H1 (cell line): ENCODE measurements around the gene SLC11A1. TPM values are rescaled to one million over a fixed set of nuclear protein-coding genes. Genes with fewer than 3 reads are reported as not detected.

ENCODE experiments used
- CTCF ChIA-PET: fragments of 300-600 bp; sonication (Branson Sonifier 250); formaldehyde crosslinking; loops from one replicate; lab custom pipeline; 2021; ENCODE audit not compliant: partially characterized antibody; lab: Charles Lee
- POLR2A ChIA-PET: fragments of 300-600 bp; sonication (Branson Sonifier 250); formaldehyde crosslinking; loops from one replicate; lab custom pipeline; 2021; ENCODE audit warnings: inconsistent platforms; ENCODE audit not compliant: partially characterized antibody; lab: Charles Lee
- DNase-seq, 2 experiments: peaks; one replicate each; pipeline versions ENCODE4 v3.0.0 to v3.0.0-alpha.2; 2010 to 2022; ENCODE audit warnings: low spot score in 2 of 2, low read depth in 1 of 2, mixed read lengths in 1 of 2
- FAIRE-seq: peaks from 2 replicates; lab custom pipeline; 2011; peaks lifted over from hg19 to GRCh38; lab: Jason Lieb, UNC
- H2AFZ ChIP-seq: 2 replicates; pipeline ENCODE4 v1.8.1; 2012; ENCODE audit warnings: low read length, inconsistent platforms
- H2AK5ac ChIP-seq: 2 replicates; pipeline ENCODE4 v1.6.1; 2013; ENCODE audit warnings: low read depth, low read length
- H2BK120ac ChIP-seq: replicated peaks from 2 replicates; pipeline ENCODE3; 2013; ENCODE audit warnings: low read depth, low read length, inconsistent platforms
- H2BK12ac ChIP-seq: 2 replicates; pipeline ENCODE4 v1.6.1; 2013; ENCODE audit warnings: low read depth, low read length
- H2BK15ac ChIP-seq: 2 replicates; pipeline ENCODE4 v1.6.1; 2013; ENCODE audit warnings: low read length
- H2BK20ac ChIP-seq: 2 replicates; pipeline ENCODE4 v1.6.1; 2013; ENCODE audit warnings: low read length
- H2BK5ac ChIP-seq: 2 replicates; pipeline ENCODE4 v1.6.1; 2013; ENCODE audit warnings: low read depth, low read length
- H3K14ac ChIP-seq: 2 replicates; pipeline ENCODE4 v1.6.1; 2013; ENCODE audit warnings: inconsistent platforms; ENCODE audit not compliant: insufficient read length
- H3K18ac ChIP-seq: 2 replicates; pipeline ENCODE4 v1.6.1; 2013; ENCODE audit warnings: low read length; ENCODE audit errors: extremely low read depth
- H3K23ac ChIP-seq: 2 replicates; pipeline ENCODE4 v1.6.1; 2013; ENCODE audit warnings: inconsistent platforms; ENCODE audit not compliant: insufficient read length
- H3K23me2 ChIP-seq: 2 replicates; pipeline ENCODE4 v1.6.1; 2013; ENCODE audit warnings: low read depth, low read length
- H3K27ac ChIP-seq: 2 replicates; pipeline ENCODE4 v1.6.1; 2011; ENCODE audit warnings: low read depth, low read length, inconsistent platforms
- H3K27me3 ChIP-seq, 4 experiments: replicated peaks in 1 of 4; 1 replicate in 1 of 4; 2 replicates in 3 of 4; pipeline versions ENCODE4 v1.6.1 to v1.8.1; 2011 to 2013; ENCODE audit warnings: low read length in 3 of 4, mild to moderate bottlenecking in 3 of 4, inconsistent platforms in 2 of 4, mixed read lengths in 2 of 4, moderate library complexity in 1 of 4; ENCODE audit not compliant: control insufficient read depth in 3 of 4, insufficient read depth in 3 of 4; ENCODE audit errors: extremely low read depth in 1 of 4
- H3K36me3 ChIP-seq, 4 experiments: 2 replicates each; pipeline versions ENCODE4 v1.6.1 to v1.8.1; 2011 to 2013; ENCODE audit warnings: mild to moderate bottlenecking in 4 of 4, low read length in 3 of 4, moderate library complexity in 2 of 4, control low read depth in 1 of 4, inconsistent platforms in 1 of 4; ENCODE audit not compliant: insufficient read depth in 4 of 4, control insufficient read depth in 2 of 4
- H3K4ac ChIP-seq: replicated peaks from 2 replicates; pipeline ENCODE3; 2013; ENCODE audit warnings: low read length, low read depth, mixed read lengths, inconsistent platforms; ENCODE audit not compliant: insufficient read length
- H3K4me1 ChIP-seq, 4 experiments: replicated peaks in 1 of 4; 1 replicate in 1 of 4; 2 replicates in 3 of 4; pipeline versions ENCODE4 v1.6.1 to v1.8.1; 2011 to 2013; ENCODE audit warnings: low read length in 3 of 4, inconsistent platforms in 2 of 4, mixed read lengths in 1 of 4; ENCODE audit not compliant: insufficient read depth in 4 of 4, control insufficient read depth in 3 of 4
- H3K4me2 ChIP-seq, 2 experiments: 2 replicates each; pipeline versions ENCODE4 v1.6.1 to v1.8.1; 2011 to 2013; ENCODE audit warnings: low read depth in 2 of 2, low read length in 2 of 2, control low read depth in 1 of 2, inconsistent platforms in 1 of 2, mild to moderate bottlenecking in 1 of 2; ENCODE audit not compliant: insufficient read depth in 1 of 2
- H3K4me3 ChIP-seq, 4 experiments: fragments of 200-600, 300-600 bp in 1 of 4; sonication (generic), shearing (Covaris generic), sonication (Bioruptor Twin) in 1 of 4; 2 replicates each; pipeline versions ENCODE4 v1.5.1 to v1.8.1; 2011 to 2016; ENCODE audit warnings: low read length in 4 of 4, low read depth in 3 of 4, control low read depth in 2 of 4, inconsistent platforms in 2 of 4, mild to moderate bottlenecking in 2 of 4, mixed read lengths in 1 of 4, moderate library complexity in 1 of 4; ENCODE audit not compliant: insufficient read depth in 2 of 4; ENCODE audit errors: extremely low read depth in 1 of 4
- H3K56ac ChIP-seq: replicated peaks from 2 replicates; pipeline ENCODE3; 2013; ENCODE audit warnings: low read depth, mild to moderate bottlenecking, mixed read lengths, low read length, inconsistent platforms; ENCODE audit not compliant: insufficient read length
- H3K79me1 ChIP-seq: 2 replicates; pipeline ENCODE4 v1.6.1; 2013; ENCODE audit warnings: low read depth, low read length, control low read depth
- H3K79me2 ChIP-seq, 2 experiments: 2 replicates each; pipeline versions ENCODE4 v1.6.1 to v1.8.1; 2012 to 2013; ENCODE audit warnings: low read length in 2 of 2, mild to moderate bottlenecking in 2 of 2, inconsistent platforms in 1 of 2; ENCODE audit not compliant: insufficient read depth in 2 of 2, control insufficient read depth in 1 of 2
- H3K9ac ChIP-seq, 4 experiments: replicated peaks in 1 of 4; 1 replicate in 1 of 4; 2 replicates in 3 of 4; pipeline versions ENCODE4 v1.6.1 to v1.8.1; 2011 to 2013; ENCODE audit warnings: low read depth in 3 of 4, low read length in 3 of 4, control low read depth in 2 of 4, mild to moderate bottlenecking in 2 of 4, moderate library complexity in 2 of 4, inconsistent platforms in 1 of 4; ENCODE audit errors: extremely low read depth in 1 of 4
- H3K9me3 ChIP-seq, 2 experiments: 2 replicates each; pipeline versions ENCODE4 v1.6.1 to v1.8.1; 2012 to 2013; ENCODE audit warnings: mild to moderate bottlenecking in 2 of 2, moderate library complexity in 2 of 2, control low read depth in 1 of 2, inconsistent platforms in 1 of 2, low read depth in 1 of 2, low read length in 1 of 2, mixed read lengths in 1 of 2; ENCODE audit not compliant: insufficient read depth in 2 of 2
- H4K20me1 ChIP-seq, 2 experiments: replicated peaks in 1 of 2; 2 replicates each; pipeline versions ENCODE3 to v1.8.1; 2011 to 2013; ENCODE audit warnings: inconsistent platforms in 2 of 2, low read length in 2 of 2, mild to moderate bottlenecking in 1 of 2; ENCODE audit not compliant: insufficient read depth in 2 of 2, control insufficient read depth in 1 of 2
- H4K5ac ChIP-seq: 2 replicates; pipeline ENCODE4 v1.6.1; 2013; ENCODE audit warnings: low read length, low read depth, mixed read lengths, inconsistent platforms; ENCODE audit not compliant: insufficient read length
- H4K8ac ChIP-seq: 2 replicates; pipeline ENCODE4 v1.8.0; 2013; ENCODE audit warnings: mild to moderate bottlenecking, moderate library complexity, low read length, inconsistent platforms; ENCODE audit not compliant: insufficient read depth; ENCODE audit errors: extremely low read depth
- H4K91ac ChIP-seq: replicated peaks from 2 replicates; pipeline ENCODE3; 2013; ENCODE audit warnings: low read length, mixed read lengths, inconsistent platforms; ENCODE audit not compliant: insufficient read length
- BCL11A ChIP-seq, 2 experiments: IDR thresholded peaks; one replicate each; pipeline ENCODE4 v1.6.1; 2011; ENCODE audit warnings: low read depth in 2 of 2, low read length in 2 of 2, mild to moderate bottlenecking in 2 of 2
- JUND ChIP-seq: IDR thresholded peaks from 2 replicates; pipeline ENCODE4 v1.6.1; 2011; ENCODE audit warnings: mild to moderate bottlenecking, improper control_type of control experiment, low read length
- WGBS, 2 experiments: shearing (Covaris generic) in 1 of 2; methylation state at CpG; one replicate each; pipeline versions ENCODE4 v1.1.6 to v1.1.7; 2013 to 2015; ENCODE audit warnings: low lambda C conversion rate in 2 of 2, mixed read lengths in 2 of 2, inconsistent platforms in 1 of 2, low coverage in 1 of 2, missing lambda C conversion rate in 1 of 2; ENCODE audit not compliant: insufficient replicate concordance in 2 of 2, insufficient coverage in 1 of 2, insufficient read length in 1 of 2; ENCODE audit errors: extremely low coverage in 1 of 2, missing lambda C conversion rate in 1 of 2; 5-methylcytosine and 5-hydroxymethylcytosine counted together
- polyA plus RNA-seq, 7 experiments: library from polyadenylated mRNA; depleted of rRNA in 3 of 7; stranded (reverse) in 5 of 7; unstranded in 2 of 7; fragments of >200 nt in 5 of 7; fragments of 200-250 nt in 2 of 7; gene quantifications; 1 replicate in 5 of 7; 2 replicates in 1 of 7; 4 replicates in 1 of 7; pipeline versions ENCODE4 v1.2.1 to v1.2.3, GENCODE V29; 2011 to 2013; ENCODE audit warnings: missing spikeins in 2 of 7, mixed read lengths in 2 of 7
- total RNA-seq: library from RNA; stranded (reverse); fragmentation: NEBNext Ultra II Directional; extraction: Animal tissue kit (Norgen Biotek cat#: 25700); gene quantifications from 2 replicates; pipeline ENCODE4 v1.2.1, GENCODE V29; 2021

Gene SLC11A1
- total and polyA plus RNA-seq, 2 of the 8 experiments (the other 6 are each of a cell fraction or from before 2014, with no cell fraction given) = 0.20 to 0.43 TPM

GRCh38 chr2:218391202-218391601 is 9.1 kb downstream of the SLC11A1 start:
- no peaks in the 10 kb centered on the region for H3K9me3 ChIP-seq
- H3K4me2 ChIP-seq = no peak overlapping the region
- no peak overlapping the region for H2AFZ ChIP-seq
- H2AK5ac ChIP-seq = no peak overlapping the region
- H3K79me1 ChIP-seq = no peaks in the 10 kb centered on the region
- H3K4me3 ChIP-seq = no peak overlapping the region
- no peak overlapping the region; the same call in 1 of the 2 replicates for H3K18ac ChIP-seq
- H2BK120ac ChIP-seq = no peak overlapping the region
- no peak for TF ChIP-seq BCL11A (IDR thresholded peaks at IDR 0.05; ENCODE audit: low read depth in 2 of 2, low read length in 2 of 2)
- TF ChIP-seq JUND = no peak
- FAIRE-seq (no peak), DNase-seq (no peak)
- H4K5ac ChIP-seq = no peak overlapping the region
- ChIA-PET POLR2A (no interaction called here), CTCF (interaction anchor here (0.6 to 7.5 kb wide), 5 partner anchors 15 to 118 kb away, joined by 3 to 96 read pairs (median 68); partner anchors contain the start of genes AAMP, CATIP, PNKD and TMBIM1)
- H3K9ac ChIP-seq = no peak overlapping the region
- WGBS, 2 experiments = 95% methylated on average over 15 of the region's 23 CpGs; no CpG with 5 or more reads in 1 of the 2 experiments
- peaks cover 5% of the 10 kb centered on the region; the same call in 1 of the 2 replicates for H3K23me2 ChIP-seq
- no peak overlapping the region for H3K4ac ChIP-seq
- H3K14ac ChIP-seq = no peak overlapping the region
- H2BK12ac ChIP-seq = no peak overlapping the region
- peaks cover 0 to 19% (median 8%) of the 10 kb centered on the region in 4 experiments; a peak in 5 of 7 replicates for H3K4me1 ChIP-seq
- H2BK20ac ChIP-seq = no peak overlapping the region
- H3K27ac ChIP-seq = no peak overlapping the region
- H2BK15ac ChIP-seq = 0 out of 2 replicates have a peak overlapping the region, but pooled peaks have one; percentile 72
- H2BK5ac ChIP-seq = no peak overlapping the region
- no peak overlapping the region for H3K23ac ChIP-seq
- H4K8ac ChIP-seq = no peak overlapping the region
- H3K79me2 ChIP-seq = no peaks in the 10 kb centered on the region
- no peak overlapping the region for H4K91ac ChIP-seq
- no peaks in the 10 kb centered on the region for H4K20me1 ChIP-seq
- H3K27me3 ChIP-seq = peaks cover 0 to 13% (median 10%) of the 10 kb centered on the region in 4 experiments; a peak in 5 of 7 replicates
- no peaks in the 10 kb centered on the region for H3K36me3 ChIP-seq
- H3K56ac ChIP-seq = no peak overlapping the region
